ENCODE data around the gene DOCK4. TPM values are rescaled to one million over a fixed set of nuclear protein-coding genes. Genes with fewer than 3 reads are reported as not detected.

DOCK4 gene
- total RNA-seq, 1 experiment from 2014 or later = 31.4 TPM

DNA sequence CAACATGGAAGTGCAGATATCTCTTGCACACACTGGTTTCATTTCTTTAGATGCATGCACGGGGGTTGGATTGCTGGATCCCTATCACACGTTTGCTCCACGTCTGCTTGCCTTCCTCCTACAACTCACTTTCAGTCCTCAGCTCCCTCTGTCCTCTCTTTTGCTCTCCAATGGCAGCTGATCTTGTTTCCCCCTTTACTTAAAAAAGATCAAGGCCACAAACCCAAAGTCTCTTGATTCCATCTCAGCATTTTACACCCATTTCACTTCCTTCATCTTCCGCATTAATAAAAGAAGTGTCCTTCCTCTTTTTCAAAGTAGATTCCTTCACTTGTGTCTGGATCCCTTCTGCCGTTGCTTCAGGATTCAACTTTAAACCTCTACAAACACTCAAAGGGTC lies 245.2 kb downstream of the DOCK4 start:
- intact Hi-C loops (cut with micrococcal nuclease) = no loop called here
- POLR2A ChIA-PET = no interaction called here
- Mint-ChIP-seq H3K27me3 (ENCODE audit: insufficient read depth, unreplicated experiment) (no peaks in the 10 kb centered on the region), H3K4me1 (ENCODE audit: insufficient read depth, unreplicated experiment) (peaks cover 15% of the 10 kb centered on the region), H3K27ac (ENCODE audit: low read depth, unreplicated experiment) (no peak overlapping the region), H3K4me3 (ENCODE audit: unreplicated experiment) (no peak overlapping the region), H3K36me3 (ENCODE audit: insufficient read depth, unreplicated experiment) (no peaks in the 10 kb centered on the region), H3K9me3 (ENCODE audit: unreplicated experiment) (peaks cover 7% of the 10 kb centered on the region)
- BruUV-seq (replicated peaks) = no TSS peak
- no peak for DNase-seq (ENCODE audit: unreplicated experiment)
- CTCF ChIA-PET = interaction anchor here (0.6 kb wide), 1 partner anchor 24 kb away, joined by 3 read pairs; no protein-coding TSS in a partner anchor
- TF ChIP-seq, protein P1, sequence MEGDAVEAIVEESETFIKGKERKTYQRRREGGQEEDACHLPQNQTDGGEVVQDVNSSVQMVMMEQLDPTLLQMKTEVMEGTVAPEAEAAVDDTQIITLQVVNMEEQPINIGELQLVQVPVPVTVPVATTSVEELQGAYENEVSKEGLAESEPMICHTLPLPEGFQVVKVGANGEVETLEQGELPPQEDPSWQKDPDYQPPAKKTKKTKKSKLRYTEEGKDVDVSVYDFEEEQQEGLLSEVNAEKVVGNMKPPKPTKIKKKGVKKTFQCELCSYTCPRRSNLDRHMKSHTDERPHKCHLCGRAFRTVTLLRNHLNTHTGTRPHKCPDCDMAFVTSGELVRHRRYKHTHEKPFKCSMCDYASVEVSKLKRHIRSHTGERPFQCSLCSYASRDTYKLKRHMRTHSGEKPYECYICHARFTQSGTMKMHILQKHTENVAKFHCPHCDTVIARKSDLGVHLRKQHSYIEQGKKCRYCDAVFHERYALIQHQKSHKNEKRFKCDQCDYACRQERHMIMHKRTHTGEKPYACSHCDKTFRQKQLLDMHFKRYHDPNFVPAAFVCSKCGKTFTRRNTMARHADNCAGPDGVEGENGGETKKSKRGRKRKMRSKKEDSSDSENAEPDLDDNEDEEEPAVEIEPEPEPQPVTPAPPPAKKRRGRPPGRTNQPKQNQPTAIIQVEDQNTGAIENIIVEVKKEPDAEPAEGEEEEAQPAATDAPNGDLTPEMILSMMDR (IDR thresholded peaks at IDR 0.05; ENCODE audit: unreplicated experiment) = no peak

DNA sequence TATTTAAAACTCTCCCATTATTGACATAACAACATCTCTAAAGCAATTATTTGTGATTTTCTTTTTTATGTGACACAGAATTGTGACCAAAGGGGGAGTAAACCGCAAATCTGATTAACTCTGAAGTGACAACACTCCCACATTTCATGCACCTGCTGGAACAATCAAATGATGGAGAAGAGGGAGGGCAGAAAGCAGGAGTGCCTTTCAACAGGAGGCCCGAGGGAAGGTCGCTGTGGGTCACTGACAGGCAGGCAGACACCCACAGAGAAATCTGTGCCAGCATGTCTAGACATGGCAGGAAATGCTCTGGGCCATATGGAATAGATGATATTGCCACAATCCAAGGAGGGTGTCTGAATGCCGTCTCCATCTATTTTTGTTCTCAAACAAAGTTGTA lies 247.3 kb downstream of the DOCK4 start:
- H3K27ac Mint-ChIP-seq (ENCODE audit: low read depth, unreplicated experiment) = no peak overlapping the region
- peak; percentile 57 for DNase-seq (ENCODE audit: unreplicated experiment)
- no peak overlapping the region for H3K4me3 Mint-ChIP-seq (ENCODE audit: unreplicated experiment)
- H3K9me3 Mint-ChIP-seq (ENCODE audit: unreplicated experiment) = peaks cover 7% of the 10 kb centered on the region
- TF ChIP-seq, protein P1 (IDR thresholded peaks at IDR 0.05; ENCODE audit: unreplicated experiment) = no peak
- H3K27me3 Mint-ChIP-seq (ENCODE audit: insufficient read depth, unreplicated experiment) = no peaks in the 10 kb centered on the region
- peaks cover 19% of the 10 kb centered on the region for H3K4me1 Mint-ChIP-seq (ENCODE audit: insufficient read depth, unreplicated experiment)
- no TSS peak for BruUV-seq (replicated peaks)
- intact Hi-C loops (cut with micrococcal nuclease) = loop anchor here (10.0 kb wide), 1 partner anchor 536 kb away; no protein-coding TSS in a partner anchor
- POLR2A ChIA-PET = no interaction called here
- H3K36me3 Mint-ChIP-seq (ENCODE audit: insufficient read depth, unreplicated experiment) = no peaks in the 10 kb centered on the region
- CTCF ChIA-PET = interaction anchor here (0.6 kb wide), 2 partner anchors 84 to 430 kb away, joined by 3 read pairs; no protein-coding TSS in a partner anchor

DNA sequence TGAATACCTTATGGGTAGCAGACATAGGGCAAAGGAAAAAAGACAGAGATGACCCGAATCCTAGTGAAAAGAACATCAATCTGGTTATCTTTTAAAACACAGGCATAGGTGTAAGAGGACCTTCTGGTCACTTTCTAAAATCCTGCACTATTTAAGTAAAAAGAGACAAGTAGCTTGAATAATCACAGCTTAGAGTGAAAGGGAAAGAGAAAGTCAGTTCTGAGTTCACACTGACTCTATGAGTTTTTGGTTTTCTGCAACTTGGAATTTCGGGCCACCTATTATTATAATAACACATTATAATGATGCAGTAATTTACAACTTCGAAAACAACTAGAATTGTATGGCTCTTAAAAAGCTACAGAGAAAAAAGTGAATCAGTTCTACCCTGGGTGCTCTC lies 247.8 kb downstream of the DOCK4 start:
- no TSS peak for BruUV-seq (replicated peaks)
- no peak for DNase-seq (ENCODE audit: unreplicated experiment)
- peaks cover 7% of the 10 kb centered on the region for H3K9me3 Mint-ChIP-seq (ENCODE audit: unreplicated experiment)
- ChIA-PET POLR2A (no interaction called here), CTCF (interaction anchor here (0.6 to 0.8 kb wide), 2 partner anchors 457 to 483 kb away, joined by 3 to 4 read pairs; no protein-coding TSS in a partner anchor)
- intact Hi-C loops (cut with micrococcal nuclease) = loop anchor here (10.0 kb wide), 1 partner anchor 536 kb away; no protein-coding TSS in a partner anchor
- H3K27ac Mint-ChIP-seq (ENCODE audit: low read depth, unreplicated experiment) = no peak overlapping the region
- no peak overlapping the region for H3K4me3 Mint-ChIP-seq (ENCODE audit: unreplicated experiment)
- H3K4me1 Mint-ChIP-seq (ENCODE audit: insufficient read depth, unreplicated experiment) = peaks cover 21% of the 10 kb centered on the region
- no peaks in the 10 kb centered on the region for H3K36me3 Mint-ChIP-seq (ENCODE audit: insufficient read depth, unreplicated experiment)
- no peaks in the 10 kb centered on the region for H3K27me3 Mint-ChIP-seq (ENCODE audit: insufficient read depth, unreplicated experiment)
- TF ChIP-seq, protein P1 (IDR thresholded peaks at IDR 0.05; ENCODE audit: unreplicated experiment) = no peak

DNA sequence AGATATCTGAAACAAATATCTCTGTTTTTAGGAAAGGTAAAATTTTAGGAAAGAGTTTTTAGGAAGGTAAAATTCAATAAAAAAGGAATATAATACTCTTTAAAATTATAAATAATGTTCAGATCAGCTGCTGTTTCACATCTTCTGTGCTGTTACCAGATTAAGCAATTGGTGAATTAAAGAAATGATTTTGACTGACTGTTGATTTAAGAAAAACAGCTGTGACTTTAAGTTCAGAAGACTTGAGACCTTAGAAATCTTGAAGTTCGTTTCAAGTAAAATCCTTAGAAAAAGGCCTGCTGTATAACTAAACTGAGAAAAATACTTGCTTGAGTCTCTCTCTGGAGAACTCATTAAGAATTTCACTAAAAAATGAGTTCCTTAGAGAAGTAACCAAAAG lies 250.6 kb downstream of the DOCK4 start:
- TF ChIP-seq, protein P1 (IDR thresholded peaks at IDR 0.05; ENCODE audit: unreplicated experiment) = no peak
- ChIA-PET POLR2A (interaction anchor here (3.7 kb wide), 1 partner anchor 250 kb away, joined by 22 read pairs; the partner anchor contains the start of genes DOCK4 and ZNF277), CTCF (interaction anchor here (0.7 to 1.2 kb wide), 3 partner anchors 36 to 541 kb away, joined by 3 read pairs; no protein-coding TSS in a partner anchor)
- Mint-ChIP-seq H3K36me3 (ENCODE audit: insufficient read depth, unreplicated experiment) (no peaks in the 10 kb centered on the region), H3K4me1 (ENCODE audit: insufficient read depth, unreplicated experiment) (peaks cover 30% of the 10 kb centered on the region), H3K4me3 (ENCODE audit: unreplicated experiment) (no peak overlapping the region), H3K9me3 (ENCODE audit: unreplicated experiment) (peaks cover 4% of the 10 kb centered on the region), H3K27me3 (ENCODE audit: insufficient read depth, unreplicated experiment) (no peaks in the 10 kb centered on the region), H3K27ac (ENCODE audit: low read depth, unreplicated experiment) (no peak overlapping the region)
- no peak for DNase-seq (ENCODE audit: unreplicated experiment)
- intact Hi-C loops (cut with micrococcal nuclease) = loop anchor here (10.0 kb wide), 1 partner anchor 539 kb away; no protein-coding TSS in a partner anchor
- no TSS peak for BruUV-seq (replicated peaks)

All from MCF 10A (cell line).